NCI-H526 treated with DMSO at 0.1 percent for 48 hours (cell line): Measurements from ENCODE around the gene RPL26.
"Not testable (repeated sequence)": the region's sequence is repeated elsewhere in the genome, so short reads cannot be mapped to it uniquely, and the experiment has no call there.

Source experiments
- DNase-seq: peaks from one replicate; lab custom pipeline; 2025; lab: John Stamatoyannopoulos, UW

RPL26 gene

DNA sequence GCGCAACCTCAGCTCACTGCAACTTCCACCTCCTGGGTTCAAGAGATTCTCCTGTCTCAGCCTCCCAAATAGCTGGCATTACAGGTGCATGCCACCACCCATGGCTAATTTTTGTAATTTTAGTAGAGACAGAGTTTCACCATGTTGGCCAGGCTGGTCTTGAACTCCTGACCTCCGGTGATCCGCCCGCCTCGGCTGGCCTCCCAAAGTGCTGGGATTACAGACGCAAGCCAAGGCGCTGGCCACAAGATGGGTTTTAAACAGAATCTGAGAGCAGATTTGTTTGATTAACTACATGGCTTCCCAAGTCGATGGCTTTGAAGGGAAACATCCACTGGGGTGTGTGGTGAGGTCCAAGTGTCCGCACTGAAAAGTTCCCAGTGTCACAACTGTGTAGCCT lies 11.5 kb upstream of the RPL26 start:
- not testable (repeated sequence) for DNase-seq

DNA sequence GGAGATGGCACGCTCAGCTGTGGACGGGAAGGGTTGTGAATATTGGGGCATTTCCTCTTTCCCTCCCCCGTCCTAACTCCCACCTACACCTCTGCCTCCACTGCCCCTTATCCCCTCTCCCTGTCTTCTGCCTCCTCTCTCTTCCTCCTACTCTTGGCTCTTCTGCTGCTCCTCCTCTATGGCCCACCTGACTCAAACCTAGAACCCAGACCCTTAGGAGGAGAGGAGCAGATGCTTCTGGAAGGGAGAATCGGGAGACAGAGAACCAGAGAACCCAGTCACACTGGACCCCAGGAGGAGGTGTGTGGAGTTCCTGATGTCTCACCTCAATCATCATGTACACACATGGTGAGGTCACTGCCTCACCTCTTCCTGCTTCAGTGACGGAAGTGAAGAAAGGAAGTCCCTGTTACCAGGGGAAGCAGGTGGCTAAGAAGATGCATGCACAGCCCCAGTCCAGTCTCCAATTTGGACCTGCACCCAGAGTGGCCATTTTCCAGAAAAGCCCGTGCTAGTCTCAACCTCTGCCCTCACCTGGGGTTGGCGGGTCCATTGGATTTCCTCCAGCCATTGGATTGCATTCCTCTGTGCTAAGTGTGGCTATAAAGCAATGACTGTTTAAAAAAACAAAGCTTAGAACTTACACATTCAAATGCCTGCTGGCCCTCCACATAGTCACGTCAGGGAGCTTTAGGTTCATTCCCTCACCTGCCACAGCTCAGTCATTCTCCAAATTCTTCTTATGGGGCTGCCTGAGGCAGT lies 10.7 kb upstream of the RPL26 start:
- DNase-seq = no peak

DNA sequence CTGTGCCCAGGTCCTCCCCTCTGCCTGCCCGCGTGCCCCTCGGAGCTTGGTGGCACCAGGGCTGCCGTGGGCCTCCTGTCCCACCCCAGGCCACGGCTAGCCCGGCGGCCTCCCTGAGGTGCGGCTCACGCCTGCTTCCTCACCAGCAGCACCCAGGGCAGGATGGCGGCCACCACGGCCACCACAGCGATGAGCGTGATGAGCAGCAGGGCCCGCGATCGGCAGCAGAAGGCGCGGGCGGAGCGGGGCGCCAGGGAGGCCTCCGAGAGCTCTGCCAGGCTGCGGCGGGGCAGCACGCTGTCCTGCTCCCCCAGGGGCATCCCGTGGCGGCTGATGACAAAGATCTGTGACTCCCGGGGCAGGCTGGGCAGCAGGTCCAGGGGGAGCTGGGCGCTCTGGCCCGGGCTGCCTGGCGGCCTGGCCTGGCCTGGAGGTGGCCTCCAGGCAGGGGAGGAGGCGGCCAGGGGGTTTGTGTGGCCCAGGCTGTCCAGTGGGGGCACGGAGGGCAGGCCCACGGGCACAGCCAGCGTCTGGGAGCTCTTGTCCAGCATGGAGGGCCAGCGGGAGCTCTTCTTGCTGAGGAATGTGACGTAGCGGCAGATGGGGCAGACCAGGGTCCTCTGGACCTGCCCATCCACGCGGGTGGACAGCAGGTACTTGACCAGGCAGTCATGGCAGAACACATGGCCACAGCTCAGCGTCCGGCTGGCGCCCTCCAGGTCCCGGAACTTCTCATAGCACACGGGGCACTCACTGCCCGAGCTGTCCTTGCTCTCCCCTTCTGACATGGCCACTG lies 9.9 kb upstream of the RPL26 start:
- no peak for DNase-seq

DNA sequence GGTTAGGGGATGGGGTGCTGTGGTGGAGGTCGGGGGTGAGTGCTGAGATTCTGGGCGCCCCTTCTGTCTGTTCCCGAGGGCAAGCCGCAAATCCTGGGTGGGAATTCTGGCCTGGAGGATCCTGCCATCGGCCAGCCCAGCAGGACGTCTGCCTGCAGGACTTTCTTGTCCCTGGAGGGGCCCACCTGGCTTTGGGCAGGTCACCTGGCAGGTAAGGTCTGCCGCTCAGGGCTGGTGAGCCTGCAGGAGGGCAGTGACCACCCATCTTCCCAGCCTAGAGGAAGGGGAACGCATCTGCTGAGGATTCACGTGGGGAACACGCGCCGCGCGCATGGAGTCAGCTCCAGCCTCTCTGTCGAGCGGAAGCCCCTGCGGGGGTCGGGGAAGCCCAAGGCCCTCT lies 9.3 kb upstream of the RPL26 start:
- no peak for DNase-seq

DNA sequence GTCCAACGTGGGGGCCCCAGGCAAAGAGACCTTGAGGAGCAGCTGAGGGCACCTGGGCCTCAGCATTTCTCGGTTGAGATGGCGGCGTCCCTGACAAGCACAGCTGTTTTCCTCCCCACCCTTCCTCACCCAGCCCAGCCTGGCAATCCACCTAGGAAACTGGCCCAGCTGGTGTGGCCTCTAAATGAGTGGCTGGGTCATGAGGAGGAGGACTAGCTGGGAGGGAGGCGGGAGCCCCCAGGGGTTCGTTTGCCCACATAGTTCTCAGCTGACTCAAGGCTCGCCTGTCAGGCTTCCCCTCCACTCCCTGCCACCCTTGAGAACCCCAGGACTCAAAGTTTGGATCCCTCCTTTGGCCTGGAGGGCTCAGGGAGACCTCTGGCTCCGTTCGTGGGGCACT lies 8.7 kb upstream of the RPL26 start:
- no peak for DNase-seq

DNA sequence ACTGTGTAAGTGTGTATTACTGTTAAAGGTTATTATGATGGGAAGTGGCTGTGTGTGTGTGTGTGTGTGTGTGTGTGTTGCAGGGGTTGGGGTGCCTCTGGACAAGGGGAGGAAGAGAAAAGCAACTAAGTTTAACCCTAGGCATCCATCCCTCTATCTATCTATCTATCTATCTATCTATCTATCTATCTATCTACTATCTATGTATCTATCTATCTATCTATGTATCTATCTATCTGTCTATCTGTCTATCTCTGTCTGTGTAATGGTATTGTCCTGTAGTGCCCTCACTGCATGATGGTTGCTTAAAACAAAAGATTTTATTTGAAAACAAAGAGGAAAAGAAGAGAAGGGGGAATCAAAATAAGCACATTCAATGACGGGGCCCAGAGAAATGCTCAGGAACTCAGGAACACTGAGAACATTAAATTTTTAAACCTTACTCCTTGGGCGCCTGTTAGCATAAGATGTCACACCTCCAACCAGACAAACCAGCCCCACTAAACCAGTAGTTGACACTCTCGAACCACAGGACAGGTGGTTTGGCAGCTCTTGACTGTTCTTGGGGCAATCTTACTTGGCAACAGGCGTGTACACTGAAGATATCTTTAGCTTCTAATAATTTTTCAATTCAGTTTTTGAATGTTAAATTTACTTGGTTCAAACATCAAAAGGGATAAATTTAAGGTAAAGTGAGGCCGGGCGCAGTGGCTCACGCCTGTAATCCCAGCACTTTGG lies 5.1 kb upstream of the RPL26 start:
- DNase-seq = no peak

DNA sequence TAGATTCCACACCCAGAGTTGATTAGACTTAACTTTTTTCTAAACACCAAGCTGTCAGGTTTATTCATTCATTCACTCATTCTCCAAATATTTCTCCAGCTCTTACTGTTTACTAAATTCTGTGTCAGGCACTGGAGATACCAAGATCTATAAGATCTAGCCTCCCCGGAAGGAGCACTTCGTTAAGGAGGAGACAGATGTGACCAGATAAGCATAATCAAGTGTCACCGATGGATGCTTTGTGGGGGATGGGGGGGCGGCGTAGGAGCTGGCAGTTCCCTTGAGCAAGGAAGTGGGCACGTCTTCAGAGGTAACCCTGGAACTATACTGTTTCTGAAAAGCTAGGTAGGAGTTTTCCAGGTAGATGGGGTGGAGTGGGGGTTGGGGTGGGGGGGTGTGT lies 3.8 kb upstream of the RPL26 start:
- no peak for DNase-seq

DNA sequence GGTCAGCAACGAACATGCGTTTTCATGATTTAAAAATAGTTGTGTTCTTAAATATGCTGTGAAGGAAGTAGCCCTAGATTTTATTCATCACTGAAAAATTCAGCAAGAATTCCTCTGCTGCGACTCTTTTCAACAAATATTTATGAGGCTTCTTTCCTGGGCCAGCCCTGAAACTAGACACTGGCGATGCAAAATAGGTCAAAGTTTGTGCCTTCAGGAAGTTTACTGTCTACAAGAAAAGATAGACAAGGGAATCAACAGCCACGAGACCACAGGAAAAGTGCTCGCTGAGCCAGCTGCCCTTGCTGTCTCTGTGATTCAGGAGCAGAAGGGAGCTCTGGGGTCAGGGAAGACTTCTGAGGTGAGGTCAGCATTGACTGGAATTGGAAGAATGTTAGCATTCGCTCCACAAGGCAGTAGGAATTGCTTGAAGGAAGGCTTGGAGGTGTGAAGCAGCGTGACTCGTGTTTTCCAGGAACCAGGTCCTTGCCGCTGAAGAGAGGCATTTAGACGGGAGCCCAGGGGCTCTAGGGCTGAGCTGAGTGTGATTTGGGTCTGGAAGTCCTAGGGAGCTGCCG lies 1.9 kb upstream of the RPL26 start:
- no peak for DNase-seq

DNA sequence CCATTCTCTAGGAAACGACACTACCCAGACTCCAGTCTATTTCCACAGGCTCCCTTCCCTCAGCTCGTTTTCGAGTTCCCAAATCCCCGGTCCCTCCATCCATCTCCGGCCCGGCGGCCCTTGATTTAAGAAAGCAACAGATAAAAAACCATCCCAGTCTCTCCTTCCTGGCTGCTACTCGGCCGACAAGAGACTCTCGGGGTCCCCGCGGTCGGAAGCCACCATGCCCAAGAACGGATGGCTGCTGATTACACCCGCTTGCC lies 182 bp downstream of the RPL26 start:
- no peak for DNase-seq

DNA sequence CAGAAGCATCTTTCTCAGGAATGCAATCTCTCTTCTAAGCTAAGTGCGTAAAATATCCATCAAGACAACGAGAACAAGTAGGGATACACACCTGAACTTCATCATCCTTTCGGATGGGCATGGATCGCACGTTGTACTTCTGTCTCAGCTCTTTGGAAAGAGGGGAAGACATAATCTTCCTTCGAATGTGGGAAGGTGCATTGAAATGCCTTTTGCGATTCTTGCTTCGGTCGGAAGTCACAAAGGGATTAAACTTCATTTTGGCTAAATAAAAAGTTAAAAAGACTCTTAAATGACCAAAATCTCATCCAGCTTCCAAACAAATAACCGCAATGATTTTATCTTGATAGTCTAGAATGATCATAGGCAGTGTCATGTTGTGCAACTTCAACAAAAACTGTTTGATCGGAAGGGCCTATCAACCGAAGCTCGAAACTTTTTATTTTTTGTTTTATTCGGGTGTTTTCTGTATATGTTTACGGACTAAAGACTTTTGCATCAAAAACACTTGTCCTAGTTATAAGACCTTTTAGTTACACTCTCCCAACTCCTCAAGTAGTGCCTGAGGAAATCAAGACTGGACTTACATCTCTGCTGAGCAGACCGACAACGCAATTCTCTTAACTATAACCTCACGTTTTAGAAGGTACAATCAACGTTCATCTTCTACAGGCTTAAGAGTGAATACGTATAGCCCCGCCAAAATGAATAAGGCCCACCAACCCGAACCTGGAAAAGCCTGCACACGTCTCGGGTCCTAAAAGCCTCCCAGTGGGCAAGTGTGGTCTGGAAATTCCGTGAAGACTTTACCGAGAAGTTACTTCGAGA lies 727 bp downstream of the RPL26 start:
- no peak for DNase-seq

DNA sequence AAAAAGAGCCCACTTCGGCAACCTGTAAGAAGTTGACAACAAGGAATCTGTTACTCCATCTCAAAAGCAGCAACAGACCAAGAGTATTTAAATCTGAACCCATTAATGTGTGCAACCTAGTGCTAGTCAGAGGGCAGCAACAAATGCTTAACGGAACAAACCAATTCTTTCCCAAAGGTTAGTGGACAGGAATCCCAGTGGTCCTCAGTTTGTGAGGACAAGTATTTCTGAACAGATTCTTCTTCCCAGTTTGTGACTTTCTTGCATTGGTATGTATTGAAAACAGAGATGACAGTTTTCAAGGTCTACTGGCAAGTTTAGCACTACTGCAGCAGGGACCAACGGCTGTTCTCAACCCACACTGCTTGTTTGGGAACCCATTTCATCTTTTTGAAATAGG lies 2.9 kb downstream of the RPL26 start:
- DNase-seq = no peak

DNA sequence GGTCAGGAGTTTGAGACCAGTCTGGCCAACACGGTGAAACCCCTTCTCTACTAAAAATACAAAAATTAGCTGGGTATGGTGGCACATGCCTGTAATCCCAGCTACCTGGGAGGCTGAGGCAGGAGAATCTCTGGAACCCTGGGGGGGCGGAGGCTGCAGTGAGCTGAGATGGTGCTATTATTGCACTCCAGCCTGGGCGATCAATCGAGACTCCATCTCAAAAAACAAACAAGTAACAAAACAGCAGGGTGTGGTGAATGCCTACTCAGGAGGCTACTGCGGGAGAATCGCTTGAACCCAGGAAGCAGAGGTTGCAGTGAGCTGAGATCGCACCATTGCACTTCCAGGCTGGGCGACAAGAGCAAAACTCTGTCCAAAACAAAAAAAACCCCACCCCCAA lies 4.9 kb downstream of the RPL26 start:
- not testable (repeated sequence) for DNase-seq

DNA sequence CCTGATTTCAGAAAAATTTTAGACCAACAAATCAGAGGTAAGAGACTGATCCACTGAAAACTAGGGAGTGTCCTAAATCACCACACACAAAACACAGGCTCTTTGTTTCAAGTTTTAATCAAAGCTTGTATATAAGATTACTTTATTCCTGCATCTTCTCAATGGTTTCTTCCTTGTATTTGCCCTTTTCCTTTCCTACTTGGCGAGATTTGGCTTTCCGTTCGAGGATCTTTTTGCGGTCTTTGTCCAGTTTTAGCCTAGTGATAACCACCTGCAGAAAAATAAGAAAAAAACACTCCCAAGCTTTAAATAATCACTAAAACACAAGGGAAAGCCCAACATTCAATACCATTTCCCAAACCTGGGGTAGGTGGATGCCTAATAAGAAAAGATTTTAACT lies 5.6 kb downstream of the RPL26 start:
- no peak for DNase-seq

DNA sequence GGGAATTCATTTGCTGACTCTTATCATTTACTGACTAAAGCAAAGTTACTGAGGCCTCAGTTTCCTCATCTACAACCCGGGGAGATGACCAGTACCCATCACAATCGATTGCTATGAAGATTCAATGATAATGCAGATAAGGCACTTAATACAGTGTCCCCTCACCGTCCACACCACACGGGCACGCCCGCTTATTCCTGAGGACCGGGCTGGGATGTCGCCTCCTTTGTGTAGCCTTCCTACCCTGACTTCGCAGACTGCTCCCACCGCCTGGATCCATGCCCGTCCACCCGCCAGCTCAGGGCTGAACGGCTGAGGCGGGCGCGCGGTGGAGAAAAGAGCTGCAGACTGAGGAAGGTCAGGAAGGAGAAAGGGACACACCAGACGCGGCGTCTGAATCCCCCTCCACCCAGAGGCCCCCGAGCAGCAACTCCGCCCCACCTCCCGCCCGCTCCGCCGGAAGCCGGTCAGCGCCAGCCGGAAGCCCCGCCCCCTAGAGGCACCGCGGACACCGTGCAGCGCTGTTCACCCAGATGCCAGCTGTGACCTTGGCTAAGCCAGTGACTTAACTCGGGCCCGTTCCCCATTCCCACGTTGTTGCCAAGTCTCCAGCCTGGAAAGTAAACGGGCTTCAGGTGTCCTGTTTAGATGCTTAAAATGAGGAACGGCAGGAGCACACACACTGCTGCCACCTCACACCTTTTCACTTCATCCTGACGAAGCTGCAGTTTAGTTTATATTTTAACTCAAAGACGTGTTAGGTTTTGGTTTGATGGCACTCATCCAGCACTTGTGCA lies 6.5 kb downstream of the RPL26 start, which contains the start of gene KRABD2:
Gene KRABD2 (minus strand): TSS at position 434 of the 797 bp plus-strand sequence.
- peak; percentile 65 for DNase-seq

DNA sequence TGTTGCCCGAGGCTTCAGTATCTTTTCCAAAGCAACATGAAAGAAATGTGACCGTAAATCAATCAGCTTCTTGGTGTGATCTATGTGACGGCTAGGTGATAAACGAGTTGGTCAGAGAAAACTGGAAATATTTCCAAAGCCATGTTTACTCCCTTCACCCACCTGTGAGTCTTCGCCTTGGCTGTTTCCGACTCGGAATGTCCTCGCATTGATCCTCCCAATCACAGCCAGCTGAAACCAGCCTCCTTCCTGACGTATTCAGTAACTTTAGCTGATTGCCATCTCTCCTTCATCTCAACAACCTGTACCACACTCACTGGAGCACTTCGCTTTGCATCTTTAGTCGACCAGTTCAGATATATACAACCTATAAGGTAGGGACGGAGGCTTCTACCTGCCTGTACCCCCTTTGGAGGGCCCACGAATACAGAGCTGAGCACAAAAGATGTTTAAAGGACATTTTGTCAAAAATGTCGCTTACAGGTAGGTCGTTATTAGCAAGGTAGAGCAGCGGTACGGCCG lies 7.2 kb downstream of the RPL26 start:
- no peak for DNase-seq

DNA sequence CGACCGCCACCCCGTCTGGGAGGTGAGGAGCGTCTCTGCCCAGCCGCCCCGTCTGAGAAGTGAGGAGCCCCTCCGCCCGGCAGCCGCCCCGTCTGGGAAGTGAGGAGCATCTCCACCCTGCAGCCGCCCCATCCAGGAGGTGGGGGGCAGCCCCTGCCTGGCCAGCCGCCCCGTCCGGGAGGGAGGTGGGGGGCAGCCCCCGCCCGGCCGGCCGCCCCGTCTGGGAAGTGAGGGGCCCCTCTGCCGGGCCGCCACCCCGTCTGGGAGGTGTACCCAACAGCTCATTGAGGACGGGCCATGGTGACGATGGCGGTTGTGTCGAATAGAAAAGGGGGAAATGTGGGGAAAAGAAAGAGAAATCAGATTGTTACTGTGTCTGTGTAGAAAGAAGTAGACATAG lies 9.1 kb downstream of the RPL26 start:
- not testable (repeated sequence) for DNase-seq

DNA sequence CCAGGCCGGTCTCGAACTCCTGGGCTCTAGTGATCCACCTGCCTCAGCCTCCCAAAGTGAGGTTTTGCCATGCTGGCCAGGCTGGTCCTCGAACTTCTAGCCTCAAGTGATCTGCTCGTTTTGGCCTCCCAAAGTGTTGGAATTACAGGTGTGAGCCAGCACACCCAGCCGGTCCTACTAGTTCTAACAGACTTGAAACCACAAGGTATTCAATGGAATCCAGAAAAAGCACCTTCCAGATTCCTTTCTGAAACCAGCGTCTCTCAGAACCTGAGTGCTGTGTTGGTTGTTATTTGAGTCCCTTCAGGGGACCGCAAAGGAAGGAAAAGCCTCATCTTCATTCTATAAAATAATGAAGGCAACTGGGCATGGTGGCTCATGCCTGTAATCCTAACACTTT lies 10.6 kb downstream of the RPL26 start:
- DNase-seq = no peak

DNA sequence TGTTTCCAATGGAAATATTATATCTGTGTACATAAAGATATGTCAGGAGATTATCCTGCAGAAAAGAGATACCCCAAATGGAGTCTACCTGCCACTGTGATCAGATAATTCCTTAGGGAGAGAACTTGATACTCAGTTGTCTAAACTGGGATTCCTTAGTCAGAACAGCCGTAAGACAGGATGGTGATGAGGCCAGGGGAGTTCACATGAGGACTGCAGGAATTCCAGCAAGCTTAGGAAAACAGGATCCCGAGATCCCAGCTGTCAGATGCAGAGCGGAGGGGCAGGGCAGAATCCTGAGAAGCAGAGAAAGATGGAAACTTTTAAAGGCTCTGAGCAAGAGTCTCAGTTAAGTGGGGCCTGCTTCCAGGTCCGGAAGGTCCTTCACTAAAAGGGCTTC lies 11.2 kb downstream of the RPL26 start:
- no peak for DNase-seq

DNA sequence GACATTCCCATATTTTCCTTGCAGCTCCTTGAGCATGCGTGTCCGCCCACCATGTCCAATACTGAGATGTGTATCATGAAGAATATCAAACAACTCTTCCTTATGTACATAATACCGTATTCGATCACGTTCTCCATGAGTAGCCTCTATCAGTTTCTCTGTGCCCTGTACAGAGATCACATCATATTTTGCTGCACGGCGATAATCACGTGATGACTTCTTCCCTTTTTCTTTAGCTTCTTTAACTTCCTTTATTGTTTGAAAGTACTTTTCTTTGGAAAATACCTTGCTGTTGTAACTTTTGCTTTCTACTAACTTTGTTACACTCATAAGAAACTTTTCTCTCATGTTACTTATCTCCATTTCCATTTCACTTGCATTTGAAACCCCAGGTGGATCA lies 13.0 kb downstream of the RPL26 start:
- DNase-seq = no peak

DNA sequence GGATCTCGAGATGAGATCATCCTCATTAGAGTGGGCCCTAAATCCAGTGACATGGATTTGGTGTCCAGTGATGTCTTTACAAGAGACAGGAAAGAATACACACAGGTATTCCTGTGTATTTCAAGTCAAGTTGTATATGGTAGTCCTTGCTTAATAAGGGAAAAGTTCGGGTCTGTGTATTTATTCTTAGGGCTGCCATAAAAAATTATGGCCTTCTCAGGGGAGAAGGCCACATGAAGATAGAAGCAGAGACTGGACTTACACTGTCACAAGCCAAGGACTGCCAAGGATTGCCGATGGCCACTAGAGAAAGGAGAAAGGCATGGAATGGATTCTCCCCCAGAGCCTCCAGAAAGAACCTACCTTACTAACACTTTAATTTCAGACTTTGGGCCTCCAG lies 14.8 kb downstream of the RPL26 start:
- no peak for DNase-seq

DNA sequence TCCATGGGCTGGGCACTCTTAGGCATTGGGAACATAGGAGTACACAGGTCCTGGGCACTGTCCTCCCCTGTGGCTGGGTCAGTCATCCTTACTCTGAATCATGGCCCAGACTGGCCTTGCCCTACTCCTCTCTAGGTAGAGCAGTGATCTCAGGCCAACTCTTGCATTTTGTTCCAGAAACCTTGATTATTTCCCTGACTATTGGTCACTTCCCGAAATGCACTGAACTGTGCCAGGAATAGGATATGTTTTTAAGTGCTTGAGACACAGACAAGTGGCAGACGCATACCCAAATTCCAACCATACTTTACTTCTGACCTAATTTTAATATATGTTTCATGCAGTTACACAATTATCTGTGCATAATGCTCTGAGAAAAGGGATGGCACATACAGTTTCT lies 16.8 kb downstream of the RPL26 start:
- DNase-seq = no peak
